Measurements from ENCODE around the gene BCCIP. TPM values are rescaled to one million over a fixed set of nuclear protein-coding genes. Genes with fewer than 3 reads are reported as not detected.

The BCCIP gene
- total and polyA plus RNA-seq, 2 of the 8 experiments (the other 6 are each of a cell fraction or from before 2014, with no cell fraction given), result 33.9 to 120 TPM

- TF ChIP-seq BRCA1 (IDR thresholded peaks at IDR 0.05; ENCODE audit: low read depth, low read length), result no peak
- no peak for TF ChIP-seq ATF2 (IDR thresholded peaks at IDR 0.05; ENCODE audit: low read length)
- no peak overlapping the region for H4K8ac ChIP-seq (ENCODE audit: extremely low read depth, insufficient read depth, low read length)
- no peak overlapping the region for H3K9ac ChIP-seq (replicated peaks in 1 of 4; ENCODE audit: extremely low read depth in 1 of 4, low read depth in 3 of 4, low read length in 3 of 4)
- H3K79me1 ChIP-seq (ENCODE audit: low read depth, low read length), result no peaks in the 10 kb centered on the region
- no peak overlapping the region for H3K18ac ChIP-seq (ENCODE audit: extremely low read depth, low read length)
- H3K23me2 ChIP-seq (ENCODE audit: low read depth, low read length), result no peaks in the 10 kb centered on the region
- H3K56ac ChIP-seq (replicated peaks; ENCODE audit: insufficient read length, low read depth, low read length), result no peak overlapping the region
- no peak overlapping the region for H3K14ac ChIP-seq (ENCODE audit: insufficient read length)
- no peak overlapping the region for H4K5ac ChIP-seq (ENCODE audit: insufficient read length, low read depth, low read length)
- H2BK15ac ChIP-seq (ENCODE audit: low read length), result no peak overlapping the region
- H3K4ac ChIP-seq (replicated peaks; ENCODE audit: insufficient read length, low read depth, low read length), result no peak overlapping the region
- no peaks in the 10 kb centered on the region for H3K27me3 ChIP-seq (replicated peaks in 1 of 4; ENCODE audit: control insufficient read depth in 3 of 4, extremely low read depth in 1 of 4, insufficient read depth in 3 of 4, low read length in 3 of 4)
- H2BK20ac ChIP-seq (ENCODE audit: low read length), result no peak overlapping the region
- ChIA-PET CTCF (ENCODE audit: partially characterized antibody) (no interaction called here), POLR2A (ENCODE audit: partially characterized antibody) (interaction anchor here (0.9 to 1.3 kb wide), 2 partner anchors 11 to 17 kb away, joined by 3 to 4 read pairs; no protein-coding TSS in a partner anchor)
- no peak for DNase-seq (ENCODE audit: low read depth in 1 of 2, low spot score in 2 of 2)
- H2AFZ ChIP-seq (ENCODE audit: low read length), result no peak overlapping the region
- H3K79me2 ChIP-seq (ENCODE audit: control insufficient read depth in 1 of 2, insufficient read depth in 2 of 2, low read length in 2 of 2), result no peaks in the 10 kb centered on the region
- no peaks in the 10 kb centered on the region for H3K9me3 ChIP-seq (ENCODE audit: insufficient read depth in 2 of 2, low read depth in 1 of 2, low read length in 1 of 2)
- WGBS, 2 experiments (ENCODE audit: extremely low coverage in 1 of 2, insufficient coverage in 1 of 2, insufficient read length in 1 of 2, insufficient replicate concordance in 2 of 2, low coverage in 1 of 2, low lambda C conversion rate in 2 of 2, missing lambda C conversion rate in 1 of 2), result 86% methylated on average over 9 of the region's 9 CpGs; no CpG with 5 or more reads in 1 of the 2 experiments
- no peak overlapping the region for H2BK120ac ChIP-seq (replicated peaks; ENCODE audit: low read depth, low read length)
- H3K4me3 ChIP-seq (ENCODE audit: extremely low read depth in 1 of 4, insufficient read depth in 2 of 4, low read depth in 3 of 4, low read length in 4 of 4), result no peak overlapping the region
- no peaks in the 10 kb centered on the region for H3K4me1 ChIP-seq (replicated peaks in 1 of 4; ENCODE audit: control insufficient read depth in 3 of 4, insufficient read depth in 4 of 4, low read length in 3 of 4)
- H3K4me2 ChIP-seq (ENCODE audit: insufficient read depth in 1 of 2, low read depth in 2 of 2, low read length in 2 of 2), result no peak overlapping the region
- H2BK5ac ChIP-seq (ENCODE audit: low read depth, low read length), result no peak overlapping the region
- peaks cover 11 to 49% (median 29%) of the 10 kb centered on the region in 4 experiments for H3K36me3 ChIP-seq (ENCODE audit: control insufficient read depth in 2 of 4, insufficient read depth in 4 of 4, low read length in 3 of 4)
- no peak overlapping the region for H2AK5ac ChIP-seq (ENCODE audit: low read depth, low read length)
- no peak for FAIRE-seq
- H3K27ac ChIP-seq (ENCODE audit: low read depth, low read length), result no peak overlapping the region
- H3K23ac ChIP-seq (ENCODE audit: insufficient read length), result no peak overlapping the region
- H2BK12ac ChIP-seq (ENCODE audit: low read depth, low read length), result no peak overlapping the region
- H4K91ac ChIP-seq (replicated peaks; ENCODE audit: insufficient read length, low read length), result no peak overlapping the region
- peaks cover 5 to 9% of the 10 kb centered on the region in 2 experiments for H4K20me1 ChIP-seq (replicated peaks in 1 of 2; ENCODE audit: control insufficient read depth in 1 of 2, insufficient read depth in 2 of 2, low read length in 2 of 2)
These were observed 17.1 kb downstream of the BCCIP start for GRCh38 chr10:125840406-125840805.

Measured in H1 (cell line).